ENCODE data around the gene AP3S2.
"Not testable (repeated sequence)": the region's sequence is repeated elsewhere in the genome, so short reads cannot be mapped to it uniquely, and the experiment has no call there.

DNA sequence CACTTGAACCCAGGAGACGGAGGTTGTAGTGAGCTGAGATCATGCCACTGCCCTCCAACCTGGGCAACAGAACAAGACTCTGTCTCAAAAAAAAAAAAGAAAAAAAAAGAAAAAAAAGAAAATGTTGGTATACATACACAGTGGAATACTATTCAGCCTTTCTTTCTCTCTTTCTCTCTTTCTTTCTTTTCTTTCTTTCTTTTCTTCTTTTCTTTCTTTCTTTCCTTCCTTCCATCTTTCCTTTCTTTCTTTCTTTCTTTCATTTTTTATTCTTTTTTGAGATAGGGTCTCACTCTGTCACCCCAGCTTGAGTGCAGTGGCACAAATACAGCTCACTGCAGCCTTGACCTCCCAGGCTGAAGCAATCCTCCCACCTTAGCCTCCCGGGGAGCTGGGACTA lies 45.6 kb upstream of the AP3S2 start:
- TF ChIP-seq, protein P1, sequence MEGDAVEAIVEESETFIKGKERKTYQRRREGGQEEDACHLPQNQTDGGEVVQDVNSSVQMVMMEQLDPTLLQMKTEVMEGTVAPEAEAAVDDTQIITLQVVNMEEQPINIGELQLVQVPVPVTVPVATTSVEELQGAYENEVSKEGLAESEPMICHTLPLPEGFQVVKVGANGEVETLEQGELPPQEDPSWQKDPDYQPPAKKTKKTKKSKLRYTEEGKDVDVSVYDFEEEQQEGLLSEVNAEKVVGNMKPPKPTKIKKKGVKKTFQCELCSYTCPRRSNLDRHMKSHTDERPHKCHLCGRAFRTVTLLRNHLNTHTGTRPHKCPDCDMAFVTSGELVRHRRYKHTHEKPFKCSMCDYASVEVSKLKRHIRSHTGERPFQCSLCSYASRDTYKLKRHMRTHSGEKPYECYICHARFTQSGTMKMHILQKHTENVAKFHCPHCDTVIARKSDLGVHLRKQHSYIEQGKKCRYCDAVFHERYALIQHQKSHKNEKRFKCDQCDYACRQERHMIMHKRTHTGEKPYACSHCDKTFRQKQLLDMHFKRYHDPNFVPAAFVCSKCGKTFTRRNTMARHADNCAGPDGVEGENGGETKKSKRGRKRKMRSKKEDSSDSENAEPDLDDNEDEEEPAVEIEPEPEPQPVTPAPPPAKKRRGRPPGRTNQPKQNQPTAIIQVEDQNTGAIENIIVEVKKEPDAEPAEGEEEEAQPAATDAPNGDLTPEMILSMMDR (conservative IDR thresholded peaks at IDR 0.05; ENCODE audit: low read length) = not testable (repeated sequence)
- not testable (repeated sequence) for TF ChIP-seq EZH2phosphoT487 (IDR thresholded peaks at IDR 0.05; ENCODE audit: borderline replicate concordance)

Measured in Loucy (cell line).